Activated gamma-delta T cell treated with Interleukin-2 at 50 U/mL for 16 hours (primary cell): ENCODE results near the gene FMNL1.
"Not testable (repeated sequence)": the region's sequence is repeated elsewhere in the genome, so short reads cannot be mapped to it uniquely, and the experiment has no call there.

ENCODE experiments used
- DNase-seq: peaks from one replicate; pipeline ENCODE4 v3.0.0-alpha.2; 2020

Gene FMNL1

GRCh38 chr17:45236282-45236606 lies 14.6 kb downstream of the FMNL1 start:
- no peak for DNase-seq

GRCh38 chr17:45237686-45238085 lies 16.0 kb downstream of the FMNL1 start:
- DNase-seq: no peak

GRCh38 chr17:45238155-45238774 lies 16.6 kb downstream of the FMNL1 start:
- no peak for DNase-seq

- DNase-seq: no peak
Observed at GRCh38 chr17:45240905-45241327, 19.2 kb downstream of the FMNL1 start.

- no peak for DNase-seq
Observed at GRCh38 chr17:45241328-45242028, 19.8 kb downstream of the FMNL1 start.

- no peak for DNase-seq
Observed at GRCh38 chr17:45242029-45242414, 20.3 kb downstream of the FMNL1 start.

GRCh38 chr17:45243750-45244149 lies 22.1 kb downstream of the FMNL1 start:
- DNase-seq: no peak

- DNase-seq: no peak
Observed at GRCh38 chr17:45244725-45245656, 23.3 kb downstream of the FMNL1 start.

GRCh38 chr17:45246338-45246737 lies 24.7 kb downstream of the FMNL1 start:
- DNase-seq: no peak

GRCh38 chr17:45246861-45247428 lies 25.3 kb downstream of the FMNL1 start:
- DNase-seq: no peak

GRCh38 chr17:45247429-45248131 lies 25.9 kb downstream of the FMNL1 start:
- peak; percentile 97 for DNase-seq

GRCh38 chr17:45248132-45248957 lies 26.7 kb downstream of the FMNL1 start:
- peak; percentile 83 for DNase-seq

GRCh38 chr17:45251931-45252330 lies 30.2 kb downstream of the FMNL1 start:
- DNase-seq: no peak

- not testable (repeated sequence) for DNase-seq
Observed at GRCh38 chr17:45253237-45253636, 31.6 kb downstream of the FMNL1 start.

GRCh38 chr17:45253879-45254278 lies 32.2 kb downstream of the FMNL1 start:
- DNase-seq: no peak

GRCh38 chr17:45255358-45255757 lies 33.7 kb downstream of the FMNL1 start:
- no peak for DNase-seq

- no peak for DNase-seq
Observed at GRCh38 chr17:45256114-45256966, 34.7 kb downstream of the FMNL1 start.

- DNase-seq: no peak
Observed at GRCh38 chr17:45257115-45257514, 35.4 kb downstream of the FMNL1 start.

GRCh38 chr17:45258981-45259380 lies 37.3 kb downstream of the FMNL1 start:
- DNase-seq: no peak

GRCh38 chr17:45260204-45260783 lies 38.6 kb downstream of the FMNL1 start:
- no peak for DNase-seq
